Heart right ventricle (tissue), 16 donors: ENCODE measurements around the gene ALOX15. TPM values are rescaled to one million over a fixed set of nuclear protein-coding genes. Genes with fewer than 3 reads are reported as not detected.
A peak's percentile ranks its signal among the peaks of the same experiment; 100 is the strongest.

Experiments
- ATAC-seq, 8 donors: fragments of 200-7000 bp; cut with Tn5 transposase; one replicate each; pipeline ENCODE4 v1.9.1; 2020; ENCODE audit warnings: mild to moderate bottlenecking in 8 of 8, moderate library complexity in 8 of 8, moderate number of reproducible peaks in 1 of 8
- DNase-seq, 2 donors: peaks; one replicate each; pipeline ENCODE4 v3.0.0-alpha.2; 2020
- H3K27ac ChIP-seq, 10 donors: fragments of 200-600 bp; sonication (generic) in 2 of 10; one replicate each; pipeline versions ENCODE4 v1.5.0 to v1.8.0; 2020 to 2022; ENCODE audit warnings: mild to moderate bottlenecking in 3 of 10
- H3K27me3 ChIP-seq, 7 donors: fragments of 200-600 bp; one replicate each; pipeline ENCODE4 v1.8.0; 2021 to 2022; ENCODE audit warnings: mild to moderate bottlenecking in 2 of 7
- H3K36me3 ChIP-seq, 9 donors: fragments of 200-600 bp; sonication (generic) in 1 of 9; one replicate each; pipeline versions ENCODE4 v1.5.0 to v1.8.0; 2020 to 2022; ENCODE audit warnings: mild to moderate bottlenecking in 2 of 9
- H3K4me1 ChIP-seq, 9 donors: fragments of 200-600 bp; sonication (generic) in 1 of 9; one replicate each; pipeline versions ENCODE4 v1.5.0 to v1.8.0; 2020 to 2022; ENCODE audit warnings: mild to moderate bottlenecking in 4 of 9
- H3K4me3 ChIP-seq, 10 donors: fragments of 200-600 bp; sonication (generic) in 2 of 10; one replicate each; pipeline versions ENCODE4 v1.5.0 to v1.8.0; 2020 to 2022; ENCODE audit warnings: mild to moderate bottlenecking in 7 of 10, moderate library complexity in 2 of 10
- H3K9me3 ChIP-seq, 11 donors: fragments of 200-600 bp in 10 of 11; sonication (generic) in 2 of 11; one replicate each; pipeline versions ENCODE4 v1.5.0 to v1.8.0; 2013 to 2022; ENCODE audit warnings: mild to moderate bottlenecking in 2 of 11, control low read depth in 1 of 11, moderate library complexity in 1 of 11
- WGBS, 2 donors: extraction: QIAGEN DNeasy Blood & Tissue Kit; methylation state at CpG; one replicate each; pipeline ENCODE4 v1.1.7; 2013; ENCODE audit warnings: inconsistent platforms in 1 of 2; 5-methylcytosine and 5-hydroxymethylcytosine counted together
- intact Hi-C, 10 donors: fragments of 100-400 bp; cut with DNase I; formaldehyde crosslinking; loops; one replicate each; pipeline versions ENCODE4 v1.11.1 to v1.14.2; 2022
- polyA plus RNA-seq, 2 donors: library from polyadenylated mRNA; stranded (reverse); fragments of 200-250 nt; gene quantifications; one replicate each; pipeline ENCODE4 v1.2.3, GENCODE V29; 2013
- total RNA-seq, 10 donors: library from RNA; stranded (reverse); fragmentation: NEBNext Ultra II Directional in 3 of 10; extraction: Animal tissue kit (Norgen Biotek cat#: 25700) in 3 of 10; gene quantifications; one replicate each; pipeline versions ENCODE4 v1.2.1 to v1.2.4, GENCODE V29; 2021 to 2023
- TF ChIP-seq, protein P1 (sequence below), 9 donors: fragments of 200-600 bp; sonication (generic) in 2 of 9; IDR thresholded peaks; one replicate each; pipeline versions ENCODE4 v1.5.0 to v1.8.0; 2021 to 2022; ENCODE audit warnings: antibody characterized with exemption in 9 of 9, mild to moderate bottlenecking in 5 of 9, moderate library complexity in 1 of 9
- donor health status: Arrhythmogenic right ventricular cardiomyopathy.
- donor health status: ischemic (EF 13 %, LVEDD 7.1; RV severe dilation, severe dysfunction).
- donor health status: healthy with polysubstance abuse.
- donor health status: DM: no; HTN: yes; CAD: no.
- donor health status: DM: no; HTN: no; CAD: no.
- donor health status: ischemic (EF 25% LVEDD 6.9; RV normal size, moderate dysfunction).
- donor health status: ischemic (EF 25% LVEDD 5.7; RV mildly dilated, moderate dysfunction).
- donor health status: healthy.
- donor health status: DM: yes; HTN: yes; CAD: no.
- donor health status: Ischemic cardiomyopathy.
- donor health status: ischemic (EF 35%, LVEDD 5.7; RV mildly dilated, moderate dysfunction).
- donor health status: nonischemic (EF 11% LVEDD 7.7; RV severe dilation, severe dysfunction).
- donor health status: DM: yes; HTN: yes; CAD: no.
- donor health status: PGD.
- donor health status: ischemic (EF 29% LVEDD 5.4; RV normal size, mild dysfunction).
- donor health status: nonischemic (EF 23%, LVEDD 6.1; RV moderate dilation, normal function).

Gene ALOX15
- total and polyA plus RNA-seq, 12 donors, result 0.11 to 1.3 (median 0.16) TPM; not detected in 5

DNA sequence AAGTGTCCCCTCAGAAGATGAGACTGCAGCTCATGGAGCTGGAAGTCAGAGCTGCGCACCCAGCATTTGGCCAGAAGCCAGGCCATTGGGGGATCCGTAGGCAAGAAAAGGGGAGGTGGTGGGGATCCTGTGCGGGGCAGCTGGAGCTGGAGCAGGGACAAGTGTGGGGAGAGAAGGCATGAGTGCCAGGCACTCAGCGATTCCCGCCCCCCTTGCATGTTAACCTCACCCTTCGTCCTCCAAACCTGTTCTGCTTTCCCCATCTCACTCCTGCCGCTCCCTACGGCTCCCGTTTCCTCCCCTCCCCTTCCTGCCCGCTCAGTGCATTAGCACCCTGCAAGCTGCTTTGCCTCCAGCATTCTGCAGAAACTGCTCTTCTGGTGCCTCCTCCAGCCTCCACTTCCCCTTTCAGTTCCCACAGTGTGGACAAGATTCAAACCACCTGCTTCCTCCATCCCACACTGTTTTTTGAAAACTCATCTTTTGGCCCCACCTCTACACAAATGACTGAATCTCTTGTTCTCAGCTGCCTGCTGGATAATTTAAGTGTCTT lies 5.6 kb downstream of the ALOX15 start:
- DNase-seq (peak in 1 of 2 donors; percentile 7), ATAC-seq (peak in 7 of 8 donors; percentile 41 to 64 (median 53))
- Histone ChIP-seq H3K4me3 (no peak overlapping the region), H3K27ac (no peak overlapping the region), H3K4me1 (peaks cover 0 to 21% (median 0%) of the 10 kb centered on the region in 9 donors), H3K9me3 (no peaks in the 10 kb centered on the region), H3K27me3 (peaks cover 5 to 65% (median 51%) of the 10 kb centered on the region in 7 donors), H3K36me3 (no peaks in the 10 kb centered on the region)
- TF ChIP-seq, protein P1, sequence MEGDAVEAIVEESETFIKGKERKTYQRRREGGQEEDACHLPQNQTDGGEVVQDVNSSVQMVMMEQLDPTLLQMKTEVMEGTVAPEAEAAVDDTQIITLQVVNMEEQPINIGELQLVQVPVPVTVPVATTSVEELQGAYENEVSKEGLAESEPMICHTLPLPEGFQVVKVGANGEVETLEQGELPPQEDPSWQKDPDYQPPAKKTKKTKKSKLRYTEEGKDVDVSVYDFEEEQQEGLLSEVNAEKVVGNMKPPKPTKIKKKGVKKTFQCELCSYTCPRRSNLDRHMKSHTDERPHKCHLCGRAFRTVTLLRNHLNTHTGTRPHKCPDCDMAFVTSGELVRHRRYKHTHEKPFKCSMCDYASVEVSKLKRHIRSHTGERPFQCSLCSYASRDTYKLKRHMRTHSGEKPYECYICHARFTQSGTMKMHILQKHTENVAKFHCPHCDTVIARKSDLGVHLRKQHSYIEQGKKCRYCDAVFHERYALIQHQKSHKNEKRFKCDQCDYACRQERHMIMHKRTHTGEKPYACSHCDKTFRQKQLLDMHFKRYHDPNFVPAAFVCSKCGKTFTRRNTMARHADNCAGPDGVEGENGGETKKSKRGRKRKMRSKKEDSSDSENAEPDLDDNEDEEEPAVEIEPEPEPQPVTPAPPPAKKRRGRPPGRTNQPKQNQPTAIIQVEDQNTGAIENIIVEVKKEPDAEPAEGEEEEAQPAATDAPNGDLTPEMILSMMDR (IDR thresholded peaks at IDR 0.05), result no peak
- 4 to 11% methylated on average over 9 to 10 of the region's 10 CpGs for WGBS, 2 donors
- intact Hi-C loops, result no loop called here

DNA sequence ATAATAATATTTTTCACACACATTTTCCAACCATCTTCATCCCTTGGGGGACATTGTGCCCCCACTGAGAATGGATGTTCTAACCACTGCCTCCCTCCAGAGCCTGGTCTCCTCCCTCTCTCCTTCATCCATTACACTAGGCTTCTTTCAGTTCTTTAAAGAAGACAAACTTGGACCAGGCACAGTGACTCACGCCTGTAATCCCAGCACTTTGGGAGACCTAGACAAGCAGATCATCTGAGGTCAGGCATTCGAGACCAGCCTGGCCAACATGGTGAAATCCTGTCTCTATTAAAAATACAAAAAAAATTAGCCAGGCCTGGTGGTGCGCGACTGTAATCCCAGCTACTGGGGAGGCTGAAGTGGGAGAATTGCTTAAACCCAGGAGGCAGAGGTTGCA lies 6.5 kb downstream of the ALOX15 start:
- no peak overlapping the region for H3K27ac ChIP-seq
- intact Hi-C loops, result loop anchor here in 1 of 10 donors (5.0 kb wide), 1 partner anchor 208 kb away; no protein-coding TSS in a partner anchor
- DNase-seq (no peak), ATAC-seq (no peak)
- TF ChIP-seq, protein P1 (IDR thresholded peaks at IDR 0.05), result no peak
- WGBS, 2 donors, result 65 to 69% methylated on average over 4 of the region's 4 CpGs
- no peaks in the 10 kb centered on the region for H3K36me3 ChIP-seq
- peaks cover 0 to 21% (median 0%) of the 10 kb centered on the region in 9 donors for H3K4me1 ChIP-seq
- no peaks in the 10 kb centered on the region for H3K9me3 ChIP-seq
- peaks cover 5 to 65% (median 45%) of the 10 kb centered on the region in 7 donors for H3K27me3 ChIP-seq
- no peak overlapping the region for H3K4me3 ChIP-seq

DNA sequence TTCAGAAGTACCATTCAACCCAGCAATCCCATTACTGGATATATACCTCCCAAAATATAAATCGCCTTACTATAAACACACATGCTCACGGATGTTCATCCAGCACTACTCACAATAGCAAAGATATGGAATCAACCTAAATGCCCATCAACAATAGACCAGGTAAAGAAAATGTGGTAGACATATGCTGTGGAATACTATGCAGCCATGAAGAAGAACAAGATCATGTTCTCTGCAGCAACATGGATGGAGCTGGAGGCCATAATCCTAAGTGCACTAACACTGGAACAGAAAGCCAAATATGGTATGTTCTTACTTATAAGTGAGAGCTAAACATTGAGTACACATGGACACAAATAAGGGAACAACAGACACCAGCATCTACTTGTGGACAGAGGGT lies 7.8 kb downstream of the ALOX15 start:
- TF ChIP-seq, protein P1 (IDR thresholded peaks at IDR 0.05), result no peak
- intact Hi-C loops, result loop anchor here in 1 of 10 donors (5.0 kb wide), 1 partner anchor 206 kb away; no protein-coding TSS in a partner anchor
- H3K4me3 ChIP-seq, result no peak overlapping the region
- peaks cover 0 to 18% (median 0%) of the 10 kb centered on the region in 9 donors for H3K4me1 ChIP-seq
- no peaks in the 10 kb centered on the region for H3K9me3 ChIP-seq
- DNase-seq (no peak), ATAC-seq (no peak)
- H3K27ac ChIP-seq, result no peak overlapping the region
- H3K36me3 ChIP-seq, result no peaks in the 10 kb centered on the region
- WGBS, 2 donors, result 95 to 97% methylated on average over 2 of the region's 2 CpGs
- H3K27me3 ChIP-seq, result peaks cover 5 to 56% (median 35%) of the 10 kb centered on the region in 7 donors

DNA sequence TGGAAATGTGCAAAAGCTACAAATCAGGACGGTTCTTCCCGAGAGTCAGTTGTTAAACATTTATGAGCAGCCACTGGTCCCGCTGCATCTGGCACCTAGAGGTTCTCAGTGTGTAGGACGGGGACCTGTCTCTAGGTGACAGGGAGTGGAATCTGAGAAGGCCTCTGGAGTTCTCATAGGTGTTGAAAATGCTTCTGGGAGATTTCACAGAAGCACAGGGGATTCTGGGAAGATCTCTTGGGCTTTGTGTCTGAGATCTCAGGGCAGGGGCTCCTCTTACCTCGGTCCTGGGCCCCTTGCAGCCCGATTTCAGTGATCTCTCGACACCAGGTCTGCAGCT lies 8.9 kb downstream of the ALOX15 start:
- no peak for DNase-seq
- H3K9me3 ChIP-seq, result no peaks in the 10 kb centered on the region
- no peaks in the 10 kb centered on the region for H3K36me3 ChIP-seq
- WGBS, 2 donors, result 45 to 59% methylated on average over 7 of the region's 7 CpGs
- no peak for ATAC-seq
- peaks cover 5 to 49% (median 32%) of the 10 kb centered on the region in 7 donors for H3K27me3 ChIP-seq
- no peak overlapping the region for H3K4me3 ChIP-seq
- peaks cover 0 to 18% (median 0%) of the 10 kb centered on the region in 9 donors for H3K4me1 ChIP-seq
- intact Hi-C loops, result loop anchor here in 1 of 10 donors (5.0 kb wide), 1 partner anchor 205 kb away; no protein-coding TSS in a partner anchor
- TF ChIP-seq, protein P1 (IDR thresholded peaks at IDR 0.05), result no peak
- H3K27ac ChIP-seq, result no peak overlapping the region
